Breast epithelium (tissue), 3 donors: ENCODE data around the gene PITRM1.

Experiments used
- POLR2A ChIP-seq: fragments of 450-650 bp; IDR thresholded peaks from one replicate; pipeline ENCODE4 v1.6.1; 2016; ENCODE audit warnings: antibody characterized with exemption, mild to moderate bottlenecking, moderate library complexity
- TF ChIP-seq, protein P1 (sequence below), 3 donors: fragments of 450-650 bp; IDR thresholded peaks; one replicate each; pipeline ENCODE4 v1.5.1; 2016 to 2017; ENCODE audit warnings: antibody characterized with exemption in 3 of 3, mild to moderate bottlenecking in 3 of 3, moderate library complexity in 3 of 3

DNA sequence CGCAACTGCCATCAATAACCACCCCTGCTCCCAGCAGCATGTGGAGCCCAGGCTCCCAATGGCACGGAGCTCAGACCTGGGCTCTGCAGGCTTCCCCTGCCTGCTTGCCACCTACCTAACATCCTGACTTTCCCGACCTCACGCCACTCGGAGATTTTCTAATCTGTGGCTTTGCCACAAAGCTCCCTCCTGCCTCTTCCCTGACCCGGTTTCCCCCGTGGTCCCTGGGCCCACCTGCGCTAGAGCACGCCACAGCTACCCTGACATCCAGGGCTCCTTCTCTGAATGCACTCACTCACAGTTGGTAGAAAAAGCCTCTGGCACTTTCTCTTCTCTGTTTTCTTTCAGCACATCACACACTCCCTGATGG, 20.0 kb downstream of the PITRM1 start:
- TF ChIP-seq, protein P1, sequence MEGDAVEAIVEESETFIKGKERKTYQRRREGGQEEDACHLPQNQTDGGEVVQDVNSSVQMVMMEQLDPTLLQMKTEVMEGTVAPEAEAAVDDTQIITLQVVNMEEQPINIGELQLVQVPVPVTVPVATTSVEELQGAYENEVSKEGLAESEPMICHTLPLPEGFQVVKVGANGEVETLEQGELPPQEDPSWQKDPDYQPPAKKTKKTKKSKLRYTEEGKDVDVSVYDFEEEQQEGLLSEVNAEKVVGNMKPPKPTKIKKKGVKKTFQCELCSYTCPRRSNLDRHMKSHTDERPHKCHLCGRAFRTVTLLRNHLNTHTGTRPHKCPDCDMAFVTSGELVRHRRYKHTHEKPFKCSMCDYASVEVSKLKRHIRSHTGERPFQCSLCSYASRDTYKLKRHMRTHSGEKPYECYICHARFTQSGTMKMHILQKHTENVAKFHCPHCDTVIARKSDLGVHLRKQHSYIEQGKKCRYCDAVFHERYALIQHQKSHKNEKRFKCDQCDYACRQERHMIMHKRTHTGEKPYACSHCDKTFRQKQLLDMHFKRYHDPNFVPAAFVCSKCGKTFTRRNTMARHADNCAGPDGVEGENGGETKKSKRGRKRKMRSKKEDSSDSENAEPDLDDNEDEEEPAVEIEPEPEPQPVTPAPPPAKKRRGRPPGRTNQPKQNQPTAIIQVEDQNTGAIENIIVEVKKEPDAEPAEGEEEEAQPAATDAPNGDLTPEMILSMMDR (IDR thresholded peaks at IDR 0.05), result no peak
- no peak for TF ChIP-seq POLR2A
